Measurements from ENCODE around the gene COMMD3.
A peak's percentile ranks its signal among the peaks of the same experiment; 100 is the strongest.

The COMMD3 gene

DNA sequence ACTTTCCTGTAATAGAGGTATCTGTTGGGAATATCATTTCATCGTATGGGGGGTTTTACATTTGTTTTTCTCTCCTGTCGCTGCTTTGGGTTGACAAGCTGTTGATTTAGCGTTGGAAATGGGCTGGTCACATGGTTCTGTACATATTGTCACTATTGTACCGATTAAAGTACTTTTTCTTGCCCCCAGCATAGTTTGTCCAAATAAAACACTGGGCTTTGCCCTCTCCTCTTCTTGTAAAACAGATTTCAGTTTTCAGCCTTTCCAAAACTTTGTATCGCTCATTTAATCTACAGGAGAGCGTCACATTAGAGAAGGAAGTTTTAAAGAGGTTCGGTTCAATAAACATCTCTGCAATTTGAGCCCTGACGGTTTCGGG lies 8.7 kb downstream of the COMMD3 start:
- Histone ChIP-seq H3K9me3 (no peaks in the 10 kb centered on the region), H3K27me3 (peaks cover 13% of the 10 kb centered on the region), H3K4me1 (peaks cover 17% of the 10 kb centered on the region), H3K36me3 (peaks cover 16% of the 10 kb centered on the region), H3K4me3 (ENCODE audit: low read depth, low read length) (peak overlapping the region; percentile 64)
- TF ChIP-seq, protein P1, sequence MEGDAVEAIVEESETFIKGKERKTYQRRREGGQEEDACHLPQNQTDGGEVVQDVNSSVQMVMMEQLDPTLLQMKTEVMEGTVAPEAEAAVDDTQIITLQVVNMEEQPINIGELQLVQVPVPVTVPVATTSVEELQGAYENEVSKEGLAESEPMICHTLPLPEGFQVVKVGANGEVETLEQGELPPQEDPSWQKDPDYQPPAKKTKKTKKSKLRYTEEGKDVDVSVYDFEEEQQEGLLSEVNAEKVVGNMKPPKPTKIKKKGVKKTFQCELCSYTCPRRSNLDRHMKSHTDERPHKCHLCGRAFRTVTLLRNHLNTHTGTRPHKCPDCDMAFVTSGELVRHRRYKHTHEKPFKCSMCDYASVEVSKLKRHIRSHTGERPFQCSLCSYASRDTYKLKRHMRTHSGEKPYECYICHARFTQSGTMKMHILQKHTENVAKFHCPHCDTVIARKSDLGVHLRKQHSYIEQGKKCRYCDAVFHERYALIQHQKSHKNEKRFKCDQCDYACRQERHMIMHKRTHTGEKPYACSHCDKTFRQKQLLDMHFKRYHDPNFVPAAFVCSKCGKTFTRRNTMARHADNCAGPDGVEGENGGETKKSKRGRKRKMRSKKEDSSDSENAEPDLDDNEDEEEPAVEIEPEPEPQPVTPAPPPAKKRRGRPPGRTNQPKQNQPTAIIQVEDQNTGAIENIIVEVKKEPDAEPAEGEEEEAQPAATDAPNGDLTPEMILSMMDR (IDR thresholded peaks at IDR 0.05; ENCODE audit: low read depth, low read length) = no peak
- no peak for DNase-seq

DNA sequence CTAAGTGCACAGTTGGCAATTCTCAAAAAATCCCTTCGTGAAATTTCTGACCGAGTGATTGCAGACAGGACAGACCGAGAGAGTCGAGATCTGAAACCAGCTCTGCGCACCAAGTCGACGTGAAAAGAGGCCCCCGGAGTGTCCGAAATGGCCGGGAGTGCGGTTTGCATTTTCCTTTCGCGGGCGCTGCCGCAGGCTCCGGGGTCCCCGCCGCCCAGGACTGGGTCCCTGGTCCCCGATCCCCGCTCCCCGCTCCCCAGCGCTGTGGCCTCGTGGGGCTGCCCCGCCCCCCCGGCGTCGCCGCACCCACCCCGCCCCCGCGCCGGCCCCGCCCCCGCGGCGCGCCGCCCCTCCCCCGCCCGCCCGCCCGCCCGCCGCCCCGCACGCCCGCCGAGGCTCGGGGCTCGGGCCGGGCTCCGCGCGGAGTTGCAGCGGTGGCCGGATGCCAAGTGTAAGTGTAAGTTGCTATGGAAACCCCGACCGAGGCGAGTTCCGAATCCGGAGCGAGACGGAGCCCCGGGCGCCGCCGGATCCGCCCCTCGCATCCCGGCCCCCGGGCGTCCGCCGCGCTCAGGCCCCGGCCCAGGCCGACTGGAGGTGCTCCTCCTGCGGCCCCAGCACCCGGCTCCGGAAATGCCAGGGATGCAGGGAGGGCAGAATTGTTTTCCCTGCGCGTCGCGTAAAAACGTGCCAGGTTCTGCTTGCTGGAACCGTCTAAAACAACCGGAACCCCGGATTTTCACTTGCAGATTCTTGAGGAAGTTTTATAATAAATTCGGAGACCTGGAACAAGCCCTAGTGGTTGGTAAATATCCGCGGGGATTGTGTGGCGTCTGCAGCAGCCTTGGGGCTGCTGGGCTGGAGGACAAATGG lies 9.3 kb downstream of the COMMD3 start:
- H3K4me3 ChIP-seq (ENCODE audit: low read depth, low read length) = peak overlapping the region; percentile 64
- peaks cover 13% of the 10 kb centered on the region for H3K27me3 ChIP-seq
- H3K36me3 ChIP-seq = peaks cover 18% of the 10 kb centered on the region
- peak; percentile 74 for DNase-seq
- H3K4me1 ChIP-seq = peaks cover 17% of the 10 kb centered on the region
- H3K9me3 ChIP-seq = no peaks in the 10 kb centered on the region
- TF ChIP-seq, protein P1 (IDR thresholded peaks at IDR 0.05; ENCODE audit: low read depth, low read length) = no peak

DNA sequence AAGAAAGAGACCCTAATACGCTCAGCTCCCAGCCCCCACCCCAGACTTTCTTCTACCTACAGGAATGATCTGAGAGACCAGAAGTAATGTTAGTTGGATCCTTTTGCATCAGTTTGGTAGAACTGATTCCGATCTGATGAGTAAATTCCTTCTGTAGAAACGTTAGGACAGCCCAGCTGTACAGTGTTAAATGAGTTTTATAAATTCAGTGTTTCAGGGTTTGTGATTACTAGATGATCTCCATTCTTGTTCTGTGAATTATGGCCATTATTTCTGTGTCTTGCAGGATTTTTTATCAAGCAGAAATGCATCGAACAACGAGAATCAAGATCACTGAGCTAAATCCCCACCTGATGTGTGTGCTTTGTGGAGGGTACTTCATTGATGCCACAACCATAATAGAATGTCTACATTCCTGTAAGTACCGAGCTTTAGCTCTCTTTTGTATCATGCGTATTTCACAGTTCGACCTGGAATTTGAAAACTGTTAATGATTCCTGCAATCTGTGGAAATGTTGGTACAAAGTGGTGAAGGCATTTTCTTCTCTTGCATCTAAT lies 10.0 kb downstream of the COMMD3 start:
- no peak for DNase-seq
- Histone ChIP-seq H3K27me3 (peaks cover 13% of the 10 kb centered on the region), H3K4me1 (peaks cover 17% of the 10 kb centered on the region)

DNA sequence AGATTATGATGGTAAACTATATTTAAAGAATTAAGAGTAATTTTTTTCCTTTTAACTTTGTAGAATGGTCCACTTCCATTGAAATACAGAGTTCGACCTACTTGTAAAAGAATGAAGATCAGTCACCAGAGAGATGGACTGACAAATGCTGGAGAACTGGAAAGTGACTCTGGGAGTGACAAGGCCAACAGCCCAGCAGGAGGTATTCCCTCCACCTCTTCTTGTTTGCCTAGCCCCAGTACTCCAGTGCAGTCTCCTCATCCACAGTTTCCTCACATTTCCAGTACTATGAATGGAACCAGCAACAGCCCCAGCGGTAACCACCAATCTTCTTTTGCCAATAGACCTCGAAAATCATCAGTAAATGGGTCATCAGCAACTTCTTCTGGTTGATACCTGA lies 13.0 kb downstream of the COMMD3 start:
- Histone ChIP-seq H3K4me1 (peaks cover 9% of the 10 kb centered on the region), H3K9me3 (no peaks in the 10 kb centered on the region), H3K4me3 (ENCODE audit: low read depth, low read length) (no peak overlapping the region), H3K27me3 (no peaks in the 10 kb centered on the region), H3K36me3 (peaks cover 18% of the 10 kb centered on the region)
- DNase-seq = no peak
- TF ChIP-seq, protein P1 (IDR thresholded peaks at IDR 0.05; ENCODE audit: low read depth, low read length) = no peak

More for the DNA sequence above, 10.0 kb downstream of the COMMD3 start:
- H3K4me3 ChIP-seq (ENCODE audit: low read depth, low read length) = peak overlapping the region; percentile 62
- peaks cover 18% of the 10 kb centered on the region for H3K36me3 ChIP-seq
- TF ChIP-seq, protein P1 (IDR thresholded peaks at IDR 0.05; ENCODE audit: low read depth, low read length) = no peak
- H3K9me3 ChIP-seq = no peaks in the 10 kb centered on the region

DNA sequence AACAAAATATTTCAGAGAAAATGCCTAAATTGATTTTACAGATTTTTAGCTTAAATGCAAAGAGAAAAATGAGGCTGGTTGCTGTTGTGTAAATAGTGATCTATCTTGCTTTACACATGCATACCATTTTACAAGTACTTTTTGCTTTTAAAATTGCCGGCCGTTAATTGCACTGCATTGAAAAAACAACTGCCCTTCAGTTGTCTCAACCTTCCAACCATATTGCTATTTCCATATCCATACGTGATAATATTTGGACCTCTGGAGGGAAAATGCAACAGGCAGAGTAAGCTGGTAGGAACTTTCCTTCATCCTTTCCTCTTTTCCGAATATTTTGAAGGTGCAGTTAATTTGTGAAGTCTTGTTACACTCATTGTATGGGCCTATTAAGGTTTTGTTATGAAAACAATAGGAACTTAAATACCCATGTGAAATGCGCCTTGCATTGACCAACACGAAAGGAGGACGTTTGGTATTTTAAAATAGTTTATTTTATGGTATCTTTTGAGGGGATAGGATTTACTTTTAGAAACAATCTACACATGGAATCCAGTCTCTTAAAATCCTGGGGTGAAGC lies 16.0 kb downstream of the COMMD3 start:
- H3K9me3 ChIP-seq = no peaks in the 10 kb centered on the region
- no peaks in the 10 kb centered on the region for H3K4me1 ChIP-seq
- DNase-seq = no peak
- H3K4me3 ChIP-seq (ENCODE audit: low read depth, low read length) = no peak overlapping the region
- H3K36me3 ChIP-seq = peaks cover 18% of the 10 kb centered on the region
- TF ChIP-seq, protein P1 (IDR thresholded peaks at IDR 0.05; ENCODE audit: low read depth, low read length) = no peak
- peaks cover 15% of the 10 kb centered on the region for H3K27me3 ChIP-seq

All from BE2C (cell line).